K562 (cell line): ENCODE data around the gene SKIL. TPM values are rescaled to one million over a fixed set of nuclear protein-coding genes. Genes with fewer than 3 reads are reported as not detected.

ENCODE experiments used
- CREM ChIP-seq: IDR thresholded peaks from 2 replicates; pipeline ENCODE4 v1.6.1; 2014; ENCODE audit warnings: antibody characterized with exemption, low read depth
- CUX1 ChIP-seq: fragments of 200-800 bp; sonication (Bioruptor generic); IDR thresholded peaks from 2 replicates; pipeline ENCODE4 v1.6.1; 2016; ENCODE audit warnings: missing genetic modification characterization, missing compliant biosample characterization
- EWSR1 ChIP-seq: fragments of 450-650 bp; IDR thresholded peaks from 2 replicates; pipeline ENCODE4 v1.6.1; 2018; ENCODE audit warnings: borderline replicate concordance, mild to moderate bottlenecking, low read depth, moderate library complexity; ENCODE audit not compliant: partially characterized antibody
- GATAD2B ChIP-seq: fragments of 450-650 bp; IDR thresholded peaks from 2 replicates; pipeline ENCODE4 v1.6.1; 2017; ENCODE audit warnings: mild to moderate bottlenecking, borderline replicate concordance
- MEF2D ChIP-seq: conservative IDR thresholded peaks from 2 replicates; pipeline ENCODE4 v1.6.1; 2016; ENCODE audit warnings: low read depth, missing genetic modification characterization, missing compliant biosample characterization
- NELFE ChIP-seq: IDR thresholded peaks from 2 replicates; pipeline ENCODE4 v1.6.1; 2011; ENCODE audit warnings: mild to moderate bottlenecking; ENCODE audit not compliant: insufficient read depth, insufficient read length
- NR2C2 ChIP-seq, 2 experiments: fragments of 200-800 bp in 1 of 2; sonication (Bioruptor generic) in 1 of 2; sonication (generic) in 1 of 2; formaldehyde crosslinking in 1 of 2; IDR thresholded peaks; 2 replicates each; pipeline versions ENCODE4 v1.6.1 to v1.8.0; 2016 to 2022; ENCODE audit warnings: mild to moderate bottlenecking in 1 of 2, missing compliant biosample characterization in 1 of 2, missing genetic modification characterization in 1 of 2, missing genetic modification reagents in 1 of 2
- PHF20 ChIP-seq: fragments of 450-650 bp; IDR thresholded peaks from 2 replicates; pipeline ENCODE4 v1.6.1; 2018; ENCODE audit not compliant: partially characterized antibody
- RBFOX2 ChIP-seq: fragments of 200-400 bp; formaldehyde crosslinking; IDR thresholded peaks from 2 replicates; pipeline ENCODE4 v1.6.1; 2017; ENCODE audit warnings: low read depth, mild to moderate bottlenecking, low read length, moderate library complexity
- TARDBP ChIP-seq: fragments of 450-650 bp; IDR thresholded peaks from 2 replicates; pipeline ENCODE4 v1.6.1; 2016
- ZNF133 ChIP-seq: fragments of 250-450 bp; sonication (Bioruptor Pico); IDR thresholded peaks from 2 replicates; pipeline ENCODE4 v1.4.0; 2020; ENCODE audit warnings: mild to moderate bottlenecking
- ZNF282 ChIP-seq: sonication (generic); formaldehyde crosslinking; IDR thresholded peaks from 2 replicates; pipeline ENCODE4 v1.8.1; 2023; ENCODE audit warnings: missing genetic modification reagents
- ZNF324 ChIP-seq: fragments of 250-450 bp; sonication (Bioruptor Pico); IDR thresholded peaks from 2 replicates; pipeline ENCODE4 v1.4.0; 2020; ENCODE audit warnings: mild to moderate bottlenecking
- ZNF436 ChIP-seq: fragments of 250-450, 450-650 bp; sonication (Bioruptor Pico); formaldehyde crosslinking; IDR thresholded peaks from 2 replicates; pipeline ENCODE4 v1.7.0; 2020; ENCODE audit warnings: mild to moderate bottlenecking
- ZNF592 ChIP-seq: fragments of 450-650 bp; IDR thresholded peaks from 2 replicates; pipeline ENCODE4 v1.6.1; 2017; ENCODE audit warnings: antibody characterized with exemption, mild to moderate bottlenecking
- ZNF77 ChIP-seq: fragments of 250-450 bp; sonication (Bioruptor Pico); IDR thresholded peaks from 2 replicates; pipeline ENCODE4 v1.5.0; 2020
- polyA plus RNA-seq, 8 experiments: library from polyadenylated mRNA; depleted of rRNA in 4 of 8; stranded (reverse) in 5 of 8; unstranded in 3 of 8; fragments of >200 nt; fragmentation: Nextera tagmentation in 2 of 8; fragmentation: Illumina TruSeq in 1 of 8; extraction: Ambion mirVana in 2 of 8; extraction: Trizol in 1 of 8; gene quantifications; 2 replicates each; pipeline versions ENCODE4 v1.2.1 to v1.2.3, GENCODE V29; 2011 to 2014; ENCODE audit warnings: inconsistent platforms in 1 of 8, missing spikeins in 1 of 8
- total RNA-seq, 7 experiments: library from RNA; depleted of rRNA in 6 of 7; stranded (reverse); fragments of >200 nt in 6 of 7; fragmentation: Illumina TruSeq in 2 of 7; extraction: Trizol in 2 of 7; gene quantifications; 2 replicates each; pipeline versions ENCODE4 v1.2.1 to v1.2.3, GENCODE V29; 2011 to 2021; ENCODE audit warnings: low replicate concordance in 1 of 7
- TF ChIP-seq, protein P1 (sequence below): fragments of 250-450 bp; sonication (Bioruptor Pico); IDR thresholded peaks from 2 replicates; pipeline ENCODE4 v1.5.0; 2020; ENCODE audit warnings: mild to moderate bottlenecking

SKIL gene
- total and polyA plus RNA-seq, 9 of the 15 experiments (the other 6 are each of a cell fraction or from before 2014, with no cell fraction given), result 4.3 to 19.1 (median 9.7) TPM

DNA sequence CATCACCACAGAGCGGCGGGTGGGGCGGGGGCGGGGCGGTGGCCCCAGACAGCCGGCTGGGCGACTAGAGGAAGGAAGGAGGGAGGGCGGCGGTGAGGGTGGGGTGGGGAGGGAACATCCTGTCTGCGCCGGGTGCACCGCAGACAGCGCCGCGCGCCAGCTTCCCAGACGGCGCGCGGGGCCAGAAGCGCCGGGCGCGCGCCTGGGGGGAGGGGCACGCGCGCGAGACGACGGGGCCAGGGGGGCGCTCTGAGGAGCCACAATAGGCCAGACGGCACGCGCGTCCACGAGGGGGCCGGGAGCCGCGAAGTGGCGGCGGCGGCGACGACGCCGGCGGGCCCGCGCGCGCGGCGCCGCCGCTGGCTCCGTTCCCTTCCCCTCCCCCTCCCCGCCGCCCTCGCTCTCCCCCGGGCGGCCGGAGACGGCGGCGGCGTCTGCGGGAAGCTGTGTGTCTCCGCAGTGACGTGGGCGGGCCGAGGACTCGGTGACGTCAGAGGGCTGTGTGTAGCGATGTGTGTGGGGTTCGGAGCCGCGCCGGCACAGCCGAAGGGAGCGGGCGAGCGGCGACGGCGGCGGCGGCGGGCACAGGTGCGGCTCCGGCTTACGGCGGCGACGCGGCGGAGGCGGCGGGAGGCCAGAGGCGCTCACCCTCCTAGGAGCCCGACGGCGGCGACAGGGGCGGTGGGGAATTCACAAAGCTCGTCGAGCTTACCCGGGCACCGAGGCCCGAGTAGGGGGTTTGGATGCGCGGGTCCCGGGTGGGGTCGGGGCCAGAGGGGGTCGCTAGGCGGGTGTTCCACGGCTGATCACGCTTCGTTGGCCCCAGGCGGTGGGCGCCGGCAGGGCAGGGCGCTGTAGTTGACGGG, at the start of gene SKIL (continued):
- no peak for TF ChIP-seq EWSR1
- no peak for TF ChIP-seq ZNF77 (CRISPR knock-in tag)
- 0 out of 2 replicates have a peak, but pooled peaks have one; percentile 9 for TF ChIP-seq NR2C2 (CRISPR knock-in tag; IDR thresholded peaks at IDR 0.05)
- peak; percentile 76 for TF ChIP-seq NR2C2 (tag; IDR thresholded peaks at IDR 0.05)
- TF ChIP-seq PHF20, result no peak
- no peak for TF ChIP-seq ZNF436
- peak; percentile 39; the same call in 1 of the 2 replicates for TF ChIP-seq CUX1 (CRISPR knock-in tag)
- TF ChIP-seq ZNF282 (CRISPR knock-in tag), result no peak
- TF ChIP-seq ZNF324 (CRISPR knock-in tag), result no peak
- no peak for TF ChIP-seq MEF2D (tag)
- peak; percentile 93 for TF ChIP-seq RBFOX2
- peak; percentile 73; the same call in 1 of the 2 replicates for TF ChIP-seq TARDBP
- peak; percentile 34; the same call in 1 of the 2 replicates for TF ChIP-seq ZNF592
- peak; percentile 98 for TF ChIP-seq CREM
- TF ChIP-seq, protein P1, sequence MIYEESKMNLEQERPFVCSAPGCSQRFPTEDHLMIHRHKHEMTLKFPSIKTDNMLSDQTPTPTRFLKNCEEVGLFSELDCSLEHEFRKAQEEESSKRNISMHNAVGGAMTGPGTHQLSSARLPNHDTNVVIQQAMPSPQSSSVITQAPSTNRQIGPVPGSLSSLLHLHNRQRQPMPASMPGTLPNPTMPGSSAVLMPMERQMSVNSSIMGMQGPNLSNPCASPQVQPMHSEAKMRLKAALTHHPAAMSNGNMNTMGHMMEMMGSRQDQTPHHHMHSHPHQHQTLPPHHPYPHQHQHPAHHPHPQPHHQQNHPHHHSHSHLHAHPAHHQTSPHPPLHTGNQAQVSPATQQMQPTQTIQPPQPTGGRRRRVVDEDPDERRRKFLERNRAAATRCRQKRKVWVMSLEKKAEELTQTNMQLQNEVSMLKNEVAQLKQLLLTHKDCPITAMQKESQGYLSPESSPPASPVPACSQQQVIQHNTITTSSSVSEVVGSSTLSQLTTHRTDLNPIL (CRISPR knock-in tag), result no peak
- TF ChIP-seq NELFE, result no peak
- peak; percentile 14; the same call in 1 of the 2 replicates for TF ChIP-seq GATAD2B
- TF ChIP-seq ZNF133, result no peak
